ENCODE results near the gene PLCB1.

- TF ChIP-seq POLR2AphosphoS5 (IDR thresholded peaks at IDR 0.05; ENCODE audit: low read depth, low read length), result no peak
- TF ChIP-seq POLR2A (IDR thresholded peaks at IDR 0.05; ENCODE audit: low read depth, low read length), result no peak
Measured at GRCh38 chr20:8447262-8448120, 315.4 kb downstream of the PLCB1 start.
